Measurements from ENCODE around the gene CTIF. TPM values are rescaled to one million over a fixed set of nuclear protein-coding genes. Genes with fewer than 3 reads are reported as not detected.
A peak's percentile ranks its signal among the peaks of the same experiment; 100 is the strongest.

Gene CTIF
- polyA plus RNA-seq, 1 of the 3 experiments (the other 2 are of a cell fraction) = 47.2 TPM

- Histone ChIP-seq H3K9me3 (no peaks in the 10 kb centered on the region), H3K4me1 (ENCODE audit: control insufficient read depth in 1 of 2, insufficient read depth in 2 of 2, low read depth in 1 of 2, low read length in 1 of 2) (peaks cover 33 to 58% of the 10 kb centered on the region in 2 experiments), H3K27ac (ENCODE audit: low read depth in 2 of 2, low read length in 1 of 2) (peak overlapping the region; percentile 9 to 58; a peak in 3 of 4 replicates), H3K27me3 (ENCODE audit: insufficient read depth) (no peaks in the 10 kb centered on the region), H3K36me3 (replicated peaks in 1 of 2; ENCODE audit: control insufficient read depth in 1 of 2, insufficient read depth in 2 of 2, low read length in 1 of 2) (peaks cover 7 to 24% of the 10 kb centered on the region in 2 experiments), H3K4me2 (no peak overlapping the region), H3F3A (replicated peaks; ENCODE audit: insufficient read depth) (peaks cover 16% of the 10 kb centered on the region), H3K9ac (no peak overlapping the region), H3K4me3 (ENCODE audit: low read depth in 2 of 2, low read length in 1 of 2) (no peak overlapping the region; a peak in 1 of 4 replicates), H4K20me1 (ENCODE audit: insufficient read depth) (0 out of 2 replicates have a peak, but pooled peaks cover 4% of the 10 kb centered on the region), H3K9me2 (no peaks in the 10 kb centered on the region), H2AFZ (ENCODE audit: low read depth) (no peak overlapping the region), H3K79me2 (ENCODE audit: insufficient read depth) (peaks cover 50% of the 10 kb centered on the region)
- CTCF ChIA-PET = interaction anchor here (0.6 to 2.7 kb wide), 46 partner anchors 8 to 422 kb away, joined by 3 to 21 read pairs (median 4); no protein-coding TSS in a partner anchor
- TF ChIP-seq SMC3 (IDR thresholded peaks at IDR 0.05; ENCODE audit: low read depth, low read length) (peak; percentile 86), MEF2A (IDR thresholded peaks at IDR 0.05; ENCODE audit: borderline replicate concordance, low read depth) (no peak), RAD21 (IDR thresholded peaks at IDR 0.05; ENCODE audit: low read length) (peak; percentile 84), RXRA (IDR thresholded peaks at IDR 0.05; ENCODE audit: borderline replicate concordance, low read depth) (0 out of 2 replicates have a peak, but pooled peaks have one; percentile 9)
- TF ChIP-seq, protein P1, sequence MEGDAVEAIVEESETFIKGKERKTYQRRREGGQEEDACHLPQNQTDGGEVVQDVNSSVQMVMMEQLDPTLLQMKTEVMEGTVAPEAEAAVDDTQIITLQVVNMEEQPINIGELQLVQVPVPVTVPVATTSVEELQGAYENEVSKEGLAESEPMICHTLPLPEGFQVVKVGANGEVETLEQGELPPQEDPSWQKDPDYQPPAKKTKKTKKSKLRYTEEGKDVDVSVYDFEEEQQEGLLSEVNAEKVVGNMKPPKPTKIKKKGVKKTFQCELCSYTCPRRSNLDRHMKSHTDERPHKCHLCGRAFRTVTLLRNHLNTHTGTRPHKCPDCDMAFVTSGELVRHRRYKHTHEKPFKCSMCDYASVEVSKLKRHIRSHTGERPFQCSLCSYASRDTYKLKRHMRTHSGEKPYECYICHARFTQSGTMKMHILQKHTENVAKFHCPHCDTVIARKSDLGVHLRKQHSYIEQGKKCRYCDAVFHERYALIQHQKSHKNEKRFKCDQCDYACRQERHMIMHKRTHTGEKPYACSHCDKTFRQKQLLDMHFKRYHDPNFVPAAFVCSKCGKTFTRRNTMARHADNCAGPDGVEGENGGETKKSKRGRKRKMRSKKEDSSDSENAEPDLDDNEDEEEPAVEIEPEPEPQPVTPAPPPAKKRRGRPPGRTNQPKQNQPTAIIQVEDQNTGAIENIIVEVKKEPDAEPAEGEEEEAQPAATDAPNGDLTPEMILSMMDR (IDR thresholded peaks at IDR 0.05) = peak; percentile 86
- POLR2A ChIA-PET = interaction anchor here (1.6 kb wide), 1 partner anchor 175 kb away, joined by 5 read pairs; no protein-coding TSS in a partner anchor
- WGBS (ENCODE audit: low lambda C conversion rate) = 73% methylated on average over 4 of the region's 13 CpGs
- DNase-seq = peak; percentile 90
Measured at GRCh38 chr18:48777026-48777743, 238.4 kb downstream of the CTIF start.

- peaks cover 33 to 64% of the 10 kb centered on the region in 2 experiments for H3K4me1 ChIP-seq (ENCODE audit: control insufficient read depth in 1 of 2, insufficient read depth in 2 of 2, low read depth in 1 of 2, low read length in 1 of 2)
- TF ChIP-seq, protein P2, sequence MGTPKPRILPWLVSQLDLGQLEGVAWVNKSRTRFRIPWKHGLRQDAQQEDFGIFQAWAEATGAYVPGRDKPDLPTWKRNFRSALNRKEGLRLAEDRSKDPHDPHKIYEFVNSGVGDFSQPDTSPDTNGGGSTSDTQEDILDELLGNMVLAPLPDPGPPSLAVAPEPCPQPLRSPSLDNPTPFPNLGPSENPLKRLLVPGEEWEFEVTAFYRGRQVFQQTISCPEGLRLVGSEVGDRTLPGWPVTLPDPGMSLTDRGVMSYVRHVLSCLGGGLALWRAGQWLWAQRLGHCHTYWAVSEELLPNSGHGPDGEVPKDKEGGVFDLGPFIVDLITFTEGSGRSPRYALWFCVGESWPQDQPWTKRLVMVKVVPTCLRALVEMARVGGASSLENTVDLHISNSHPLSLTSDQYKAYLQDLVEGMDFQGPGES (IDR thresholded peaks at IDR 0.05; ENCODE audit: low read depth, low read length) = no peak
- TF ChIP-seq MAX (IDR thresholded peaks at IDR 0.05; ENCODE audit: low read depth) = no peak
- no peak for TF ChIP-seq MXI1 (IDR thresholded peaks at IDR 0.05; ENCODE audit: low read depth, low read length)
- no peak for TF ChIP-seq POLR2AphosphoS5 (IDR thresholded peaks at IDR 0.05; ENCODE audit: low read depth, low read length)
- TF ChIP-seq, protein P3, sequence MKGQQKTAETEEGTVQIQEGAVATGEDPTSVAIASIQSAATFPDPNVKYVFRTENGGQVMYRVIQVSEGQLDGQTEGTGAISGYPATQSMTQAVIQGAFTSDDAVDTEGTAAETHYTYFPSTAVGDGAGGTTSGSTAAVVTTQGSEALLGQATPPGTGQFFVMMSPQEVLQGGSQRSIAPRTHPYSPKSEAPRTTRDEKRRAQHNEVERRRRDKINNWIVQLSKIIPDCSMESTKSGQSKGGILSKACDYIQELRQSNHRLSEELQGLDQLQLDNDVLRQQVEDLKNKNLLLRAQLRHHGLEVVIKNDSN (IDR thresholded peaks at IDR 0.05; ENCODE audit: borderline replicate concordance, low read depth) = no peak
- TF ChIP-seq, protein P1 (IDR thresholded peaks at IDR 0.05) = no peak
- TF ChIP-seq, protein P4, sequence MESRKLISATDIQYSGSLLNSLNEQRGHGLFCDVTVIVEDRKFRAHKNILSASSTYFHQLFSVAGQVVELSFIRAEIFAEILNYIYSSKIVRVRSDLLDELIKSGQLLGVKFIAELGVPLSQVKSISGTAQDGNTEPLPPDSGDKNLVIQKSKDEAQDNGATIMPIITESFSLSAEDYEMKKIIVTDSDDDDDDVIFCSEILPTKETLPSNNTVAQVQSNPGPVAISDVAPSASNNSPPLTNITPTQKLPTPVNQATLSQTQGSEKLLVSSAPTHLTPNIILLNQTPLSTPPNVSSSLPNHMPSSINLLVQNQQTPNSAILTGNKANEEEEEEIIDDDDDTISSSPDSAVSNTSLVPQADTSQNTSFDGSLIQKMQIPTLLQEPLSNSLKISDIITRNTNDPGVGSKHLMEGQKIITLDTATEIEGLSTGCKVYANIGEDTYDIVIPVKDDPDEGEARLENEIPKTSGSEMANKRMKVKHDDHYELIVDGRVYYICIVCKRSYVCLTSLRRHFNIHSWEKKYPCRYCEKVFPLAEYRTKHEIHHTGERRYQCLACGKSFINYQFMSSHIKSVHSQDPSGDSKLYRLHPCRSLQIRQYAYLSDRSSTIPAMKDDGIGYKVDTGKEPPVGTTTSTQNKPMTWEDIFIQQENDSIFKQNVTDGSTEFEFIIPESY (IDR thresholded peaks at IDR 0.05; ENCODE audit: borderline replicate concordance, low read depth) = no peak
- no peak for TF ChIP-seq CHD2 (IDR thresholded peaks at IDR 0.05; ENCODE audit: low read length, partially characterized antibody)
- TF ChIP-seq TCF12 (IDR thresholded peaks at IDR 0.05) = no peak
- TF ChIP-seq EP300 (IDR thresholded peaks at IDR 0.05; ENCODE audit: borderline replicate concordance in 1 of 2, low read depth in 1 of 2, low read length in 1 of 2) = no peak
- no peak for TF ChIP-seq GATA2 (CRISPR knock-in tag; IDR thresholded peaks at IDR 0.05)
- TF ChIP-seq SIN3A (IDR thresholded peaks at IDR 0.05; ENCODE audit: borderline replicate concordance, low read depth, low read length) = no peak
- no peak for TF ChIP-seq FOXM1 (IDR thresholded peaks at IDR 0.05; ENCODE audit: low read depth)
Measured at GRCh38 chr18:48777744-48778116, 238.9 kb downstream of the CTIF start.

More at GRCh38 chr18:48777744-48778116, 238.9 kb downstream of the CTIF start:
- CTCF ChIA-PET = interaction anchor here (0.6 to 2.7 kb wide), 18 partner anchors 8 to 402 kb away, joined by 3 to 21 read pairs (median 8); no protein-coding TSS in a partner anchor
- Histone ChIP-seq H3K27me3 (ENCODE audit: insufficient read depth) (no peaks in the 10 kb centered on the region), H3K27ac (ENCODE audit: low read depth in 2 of 2, low read length in 1 of 2) (peak overlapping the region in 1 of 2 experiments; percentile 9; a peak in 1 of 4 replicates), H3K9me3 (no peaks in the 10 kb centered on the region), H3K79me2 (ENCODE audit: insufficient read depth) (peaks cover 55% of the 10 kb centered on the region), H3K4me2 (no peak overlapping the region), H2AFZ (ENCODE audit: low read depth) (no peak overlapping the region), H3K36me3 (replicated peaks in 1 of 2; ENCODE audit: control insufficient read depth in 1 of 2, insufficient read depth in 2 of 2, low read length in 1 of 2) (peaks cover 5 to 23% of the 10 kb centered on the region in 2 experiments), H3K9me2 (no peaks in the 10 kb centered on the region), H3F3A (replicated peaks; ENCODE audit: insufficient read depth) (peaks cover 16% of the 10 kb centered on the region), H4K20me1 (ENCODE audit: insufficient read depth) (0 out of 2 replicates have a peak, but pooled peaks cover 4% of the 10 kb centered on the region), H3K4me3 (ENCODE audit: low read depth in 2 of 2, low read length in 1 of 2) (no peak overlapping the region), H3K9ac (no peak overlapping the region)
- 91% methylated on average over 4 of the region's 8 CpGs for WGBS (ENCODE audit: low lambda C conversion rate)
- peak; percentile 39 for DNase-seq
- POLR2A ChIA-PET = interaction anchor here (1.6 kb wide), 1 partner anchor 174 kb away, joined by 5 read pairs; no protein-coding TSS in a partner anchor

Measured in SK-N-SH (cell line).